Measurements from ENCODE around the gene CCDC18.

CCDC18 gene

DNA sequence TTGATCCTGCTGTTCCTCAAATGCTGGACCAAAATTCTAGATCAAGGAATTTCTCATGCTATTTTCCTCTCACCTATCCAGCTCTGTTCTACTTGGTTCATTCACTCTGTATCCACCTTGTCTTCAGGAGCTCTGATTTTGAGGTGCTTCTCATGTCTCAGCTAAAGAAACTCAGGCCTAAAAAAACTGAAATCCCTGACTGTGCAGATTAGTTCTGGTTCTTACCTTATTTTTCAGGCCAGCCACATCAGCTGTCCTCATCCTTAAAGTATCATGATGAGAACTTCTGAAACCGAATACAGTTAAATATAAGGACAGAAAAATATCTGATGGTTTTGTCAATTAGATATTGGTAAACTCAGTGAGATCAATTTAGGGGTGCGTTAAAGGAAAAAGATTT, 137.4 kb downstream of the CCDC18 start:
- DNase-seq (ENCODE audit: low read depth): no peak

DNA sequence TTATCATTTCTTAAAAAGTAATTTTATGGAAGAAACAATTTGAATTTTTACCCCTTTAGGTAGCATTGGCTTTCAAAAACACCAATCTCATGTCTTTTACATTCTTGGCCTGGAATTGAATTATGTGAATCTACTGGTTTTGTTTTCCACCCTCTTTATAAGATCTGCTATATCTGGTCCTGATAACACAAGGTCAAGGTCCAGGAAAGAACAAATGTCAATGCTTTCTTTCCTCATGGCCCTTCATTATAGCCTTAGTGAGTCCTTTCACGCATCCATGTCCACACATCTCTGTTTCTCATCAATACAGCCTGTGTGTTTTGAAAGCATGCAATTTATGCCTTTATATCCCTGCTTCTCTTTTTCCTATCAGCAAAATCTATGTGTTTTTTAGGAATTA, 141.2 kb downstream of the CCDC18 start:
- DNase-seq (ENCODE audit: low read depth): no peak

DNA sequence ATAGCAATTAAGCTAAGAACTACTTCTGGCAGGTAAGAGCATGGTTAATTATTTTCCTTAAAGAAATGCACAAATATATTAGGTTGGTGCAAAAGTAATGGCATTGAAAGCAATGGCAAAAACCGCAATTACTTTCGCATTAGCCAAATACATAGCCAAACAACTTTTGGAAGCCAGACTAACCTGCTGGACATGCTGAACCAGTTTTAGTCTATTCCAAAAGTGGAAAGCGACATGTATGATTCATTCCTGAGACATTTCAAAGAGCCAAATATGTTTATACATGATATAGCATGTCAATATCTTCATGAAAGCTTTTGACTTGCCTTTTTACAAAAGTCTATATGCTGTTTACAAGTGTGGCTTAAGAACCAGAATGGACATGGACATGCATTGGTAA, 141.8 kb downstream of the CCDC18 start:
- no peak for DNase-seq (ENCODE audit: low read depth)

DNA sequence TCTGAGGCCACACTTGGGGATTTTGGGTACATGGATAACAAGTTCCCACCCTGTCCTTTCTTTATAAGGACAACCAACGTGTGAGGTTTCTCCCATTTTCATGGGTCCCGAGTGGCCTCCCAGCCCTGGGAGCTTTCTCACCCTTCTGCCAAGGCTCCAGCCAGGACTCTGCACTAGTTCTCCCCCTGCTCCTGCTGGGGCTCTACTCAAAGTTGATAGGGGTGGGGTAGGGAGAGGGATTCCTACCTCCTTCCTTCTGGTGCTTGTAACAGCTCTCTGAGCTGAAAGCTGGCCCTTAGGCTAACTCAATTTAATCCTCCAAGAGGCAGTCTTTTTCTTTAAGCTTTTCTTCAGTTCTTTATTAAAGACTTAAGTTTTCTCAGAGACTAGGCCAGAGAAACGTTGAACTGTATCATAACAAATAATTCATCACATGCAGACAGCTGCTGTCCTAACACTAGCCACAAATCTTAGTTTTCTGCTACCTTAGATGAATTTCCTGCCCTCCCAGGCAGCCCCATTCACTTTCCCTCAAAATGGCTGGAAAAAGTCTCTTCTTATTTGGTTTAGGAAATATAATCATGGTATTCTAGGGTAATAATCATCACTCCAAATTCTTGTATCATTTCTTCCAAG, 142.8 kb downstream of the CCDC18 start:
- no peak for DNase-seq (ENCODE audit: low read depth)

DNA sequence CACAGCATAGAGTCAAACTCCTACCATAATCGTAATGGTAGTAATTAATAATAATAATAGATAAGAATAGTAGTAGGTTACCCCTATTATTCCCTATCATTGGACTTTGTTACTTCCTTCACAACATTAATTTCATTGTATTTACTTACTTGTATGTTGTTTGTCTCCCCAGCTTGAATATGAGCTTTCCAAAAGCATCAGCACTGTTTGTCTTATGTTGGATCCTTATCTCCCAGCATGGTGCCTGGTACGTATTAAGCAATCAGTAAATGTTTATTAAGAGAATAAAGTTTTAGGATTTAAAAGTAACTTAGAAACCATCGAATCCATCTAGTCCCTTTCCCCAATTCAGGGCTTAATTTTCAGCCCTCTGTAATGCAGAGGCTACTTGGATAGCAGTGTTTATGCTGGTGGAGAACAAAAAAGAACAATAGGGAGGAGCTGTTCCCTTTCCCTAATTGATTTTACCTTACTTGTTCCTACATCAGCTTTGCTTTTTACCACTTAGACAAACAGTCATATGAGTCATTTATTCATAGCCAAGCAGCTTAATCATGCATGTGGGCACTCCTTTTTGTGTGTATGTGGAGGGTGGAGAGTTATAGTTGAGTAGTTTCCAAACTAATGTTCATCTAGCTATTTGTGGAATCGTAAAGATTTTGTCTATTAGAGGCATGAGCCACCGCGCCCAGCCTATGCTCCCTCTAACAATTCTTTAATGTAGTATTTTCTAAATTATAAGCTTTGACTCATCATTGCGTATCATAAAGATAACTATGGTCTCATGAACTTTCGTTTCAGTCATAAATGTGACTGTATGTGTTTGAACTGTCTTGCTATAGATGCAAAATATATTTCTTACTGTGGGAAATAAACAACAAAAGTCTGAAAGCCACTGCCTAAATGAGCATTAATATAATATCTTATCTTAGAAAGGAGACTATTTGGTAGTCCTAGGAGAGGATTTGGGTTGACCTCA, 144.3 kb downstream of the CCDC18 start:
- peak; percentile 84 for DNase-seq (ENCODE audit: low read depth)
